ENCODE results near the gene TIGD1.
"Not testable (repeated sequence)": the region's sequence is repeated elsewhere in the genome, so short reads cannot be mapped to it uniquely, and the experiment has no call there.

- TF ChIP-seq, protein P1, sequence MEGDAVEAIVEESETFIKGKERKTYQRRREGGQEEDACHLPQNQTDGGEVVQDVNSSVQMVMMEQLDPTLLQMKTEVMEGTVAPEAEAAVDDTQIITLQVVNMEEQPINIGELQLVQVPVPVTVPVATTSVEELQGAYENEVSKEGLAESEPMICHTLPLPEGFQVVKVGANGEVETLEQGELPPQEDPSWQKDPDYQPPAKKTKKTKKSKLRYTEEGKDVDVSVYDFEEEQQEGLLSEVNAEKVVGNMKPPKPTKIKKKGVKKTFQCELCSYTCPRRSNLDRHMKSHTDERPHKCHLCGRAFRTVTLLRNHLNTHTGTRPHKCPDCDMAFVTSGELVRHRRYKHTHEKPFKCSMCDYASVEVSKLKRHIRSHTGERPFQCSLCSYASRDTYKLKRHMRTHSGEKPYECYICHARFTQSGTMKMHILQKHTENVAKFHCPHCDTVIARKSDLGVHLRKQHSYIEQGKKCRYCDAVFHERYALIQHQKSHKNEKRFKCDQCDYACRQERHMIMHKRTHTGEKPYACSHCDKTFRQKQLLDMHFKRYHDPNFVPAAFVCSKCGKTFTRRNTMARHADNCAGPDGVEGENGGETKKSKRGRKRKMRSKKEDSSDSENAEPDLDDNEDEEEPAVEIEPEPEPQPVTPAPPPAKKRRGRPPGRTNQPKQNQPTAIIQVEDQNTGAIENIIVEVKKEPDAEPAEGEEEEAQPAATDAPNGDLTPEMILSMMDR (IDR thresholded peaks at IDR 0.05) = not testable (repeated sequence)
- TF ChIP-seq EZH2 (IDR thresholded peaks at IDR 0.05) = not testable (repeated sequence)
Measured at GRCh38 chr2:232570481-232570880, 20.1 kb upstream of the TIGD1 start.
